ENCODE measurements around the gene CTNNBIP1. TPM values are rescaled to one million over a fixed set of nuclear protein-coding genes. Genes with fewer than 3 reads are reported as not detected.

CTNNBIP1 gene
- total and polyA plus RNA-seq, 2 donors (not counting 1 experiment from before 2014, with no cell fraction given): 6.9 to 8.7 TPM

DNA sequence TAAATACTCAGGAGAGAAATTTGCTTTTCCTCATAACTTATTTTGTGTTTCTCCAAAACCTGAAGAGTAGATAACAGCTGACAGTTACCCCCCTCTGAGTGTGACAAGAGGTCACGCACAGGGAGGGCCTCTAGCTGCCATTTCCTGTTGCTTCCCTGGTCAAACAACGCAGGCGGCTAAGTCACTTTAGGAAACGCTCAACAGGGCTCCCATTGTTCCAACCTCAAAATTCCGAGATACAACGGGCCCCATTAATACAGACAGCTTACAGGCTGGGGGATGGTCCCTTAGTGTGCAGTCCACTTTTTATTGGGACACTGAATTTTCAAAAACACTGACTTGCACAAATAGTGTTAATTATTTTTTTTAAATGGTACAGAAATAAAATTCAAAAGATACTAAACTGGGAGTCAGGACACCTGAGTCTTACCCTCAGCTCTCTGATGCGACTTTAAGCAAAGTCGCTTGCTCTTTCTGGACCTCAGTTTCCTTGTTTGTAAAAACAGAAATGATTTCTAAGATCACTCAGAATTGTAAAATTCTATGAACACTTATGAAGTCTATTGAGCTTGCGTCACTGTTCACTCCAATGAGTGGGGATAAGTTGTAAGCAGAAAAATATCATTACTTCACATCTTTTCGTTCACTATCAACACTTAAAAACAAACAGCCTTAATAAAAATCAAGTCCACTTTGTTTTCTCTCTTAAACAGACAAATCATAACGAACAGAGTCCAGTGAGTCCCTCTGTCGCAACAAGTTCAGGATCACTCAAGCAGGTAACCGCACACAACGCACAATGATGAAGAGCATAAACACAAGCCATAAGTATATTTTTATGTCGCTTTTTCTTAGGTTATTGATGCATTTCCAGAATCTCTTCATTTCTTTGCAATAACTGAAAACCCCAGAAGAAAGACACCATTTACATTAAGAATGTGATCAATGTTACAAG, 19.6 kb upstream of the CTNNBIP1 start:
- H3K36me3 ChIP-seq (replicated peaks in 1 of 2; ENCODE audit: control extremely low read depth in 1 of 2, control insufficient read depth in 1 of 2, extremely low read depth in 1 of 2, insufficient read depth in 2 of 2, low read length in 1 of 2): peaks cover 13 to 42% of the 10 kb centered on the region in 2 experiments
- intact Hi-C loops (cut with micrococcal nuclease): no loop called here
- no peaks in the 10 kb centered on the region for H3K27me3 ChIP-seq (replicated peaks in 1 of 4; ENCODE audit: control extremely low read depth in 1 of 4, control insufficient read depth in 3 of 4, insufficient read depth in 4 of 4, low read length in 3 of 4)
- 98% methylated on average over 7 of the region's 15 CpGs for WGBS (ENCODE audit: insufficient coverage)
- CTCF ChIA-PET: interaction anchor here (1.7 kb wide), 1 partner anchor 21 kb away, joined by 5 read pairs; no protein-coding TSS in a partner anchor
- no peak overlapping the region for H3K27ac Mint-ChIP-seq
- no peaks in the 10 kb centered on the region for H3K9me3 Mint-ChIP-seq (ENCODE audit: insufficient read depth)
- POLR2A ChIA-PET: interaction anchor here (0.5 kb wide), 1 partner anchor 8 kb away, joined by 3 read pairs; no protein-coding TSS in a partner anchor
- no peaks in the 10 kb centered on the region for H3K27me3 Mint-ChIP-seq
- no peak overlapping the region for H3K4me3 Mint-ChIP-seq
- no peak for TF ChIP-seq EZH2 (IDR thresholded peaks at IDR 0.05; ENCODE audit: borderline replicate concordance, insufficient read depth, low read depth, low read length, poor library complexity, severe bottlenecking)
- TF ChIP-seq, protein P1, sequence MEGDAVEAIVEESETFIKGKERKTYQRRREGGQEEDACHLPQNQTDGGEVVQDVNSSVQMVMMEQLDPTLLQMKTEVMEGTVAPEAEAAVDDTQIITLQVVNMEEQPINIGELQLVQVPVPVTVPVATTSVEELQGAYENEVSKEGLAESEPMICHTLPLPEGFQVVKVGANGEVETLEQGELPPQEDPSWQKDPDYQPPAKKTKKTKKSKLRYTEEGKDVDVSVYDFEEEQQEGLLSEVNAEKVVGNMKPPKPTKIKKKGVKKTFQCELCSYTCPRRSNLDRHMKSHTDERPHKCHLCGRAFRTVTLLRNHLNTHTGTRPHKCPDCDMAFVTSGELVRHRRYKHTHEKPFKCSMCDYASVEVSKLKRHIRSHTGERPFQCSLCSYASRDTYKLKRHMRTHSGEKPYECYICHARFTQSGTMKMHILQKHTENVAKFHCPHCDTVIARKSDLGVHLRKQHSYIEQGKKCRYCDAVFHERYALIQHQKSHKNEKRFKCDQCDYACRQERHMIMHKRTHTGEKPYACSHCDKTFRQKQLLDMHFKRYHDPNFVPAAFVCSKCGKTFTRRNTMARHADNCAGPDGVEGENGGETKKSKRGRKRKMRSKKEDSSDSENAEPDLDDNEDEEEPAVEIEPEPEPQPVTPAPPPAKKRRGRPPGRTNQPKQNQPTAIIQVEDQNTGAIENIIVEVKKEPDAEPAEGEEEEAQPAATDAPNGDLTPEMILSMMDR (IDR thresholded peaks at IDR 0.05): no peak
- H3K27ac ChIP-seq (ENCODE audit: low read length in 2 of 2): no peak overlapping the region
- H3K4me2 ChIP-seq (replicated peaks; ENCODE audit: low read depth, low read length, poor library complexity, severe bottlenecking): no peak overlapping the region
- no peaks in the 10 kb centered on the region for H4K20me1 ChIP-seq (ENCODE audit: control insufficient read depth, insufficient read depth, low read length, poor library complexity, severe bottlenecking)
- H3K4me1 Mint-ChIP-seq: peaks cover 6% of the 10 kb centered on the region
- H2AFZ ChIP-seq (ENCODE audit: insufficient read depth, low read depth, low read length, poor library complexity, severe bottlenecking): no peak overlapping the region
- H3K4me1 ChIP-seq (ENCODE audit: control insufficient read depth in 2 of 2, insufficient read depth in 2 of 2, low read length in 2 of 2): peaks cover 7 to 8% of the 10 kb centered on the region in 2 donors
- H3K4me3 ChIP-seq (ENCODE audit: control extremely low read depth in 1 of 5, extremely low read depth in 1 of 5, insufficient read depth in 1 of 5, low read depth in 2 of 5, low read length in 4 of 5): no peak overlapping the region
- no peaks in the 10 kb centered on the region for H3K9me3 ChIP-seq (ENCODE audit: control extremely low read depth in 1 of 3, control insufficient read depth in 2 of 3, insufficient read depth in 1 of 3, low read length in 2 of 3)
- peaks cover 3% of the 10 kb centered on the region for H3K79me2 ChIP-seq (ENCODE audit: control insufficient read depth, insufficient read depth, low read length)
- DNase-seq (no peak), ATAC-seq (ENCODE audit: low read depth) (no peak)
- H3K9ac ChIP-seq (ENCODE audit: low read length): no peak overlapping the region

DNA sequence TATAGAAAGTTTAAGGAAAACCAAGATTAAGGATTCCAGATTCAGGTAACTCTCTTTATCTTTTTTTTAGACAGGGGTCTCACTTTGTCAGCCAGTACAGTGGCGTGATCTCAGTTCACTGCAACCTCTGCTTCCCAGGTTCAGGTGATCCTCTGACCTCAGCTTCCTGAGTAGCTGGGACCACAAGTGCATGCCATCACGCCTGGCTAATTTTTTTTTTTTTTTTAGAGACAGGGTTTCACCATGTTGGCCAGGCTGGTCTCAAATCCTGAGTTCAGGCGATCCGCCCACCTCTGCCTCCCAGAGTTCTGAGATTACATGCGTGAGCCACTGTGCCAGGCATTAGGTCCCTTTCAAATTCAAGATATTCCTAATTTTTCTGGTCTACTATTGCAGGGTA, 17.2 kb upstream of the CTNNBIP1 start:
- intact Hi-C loops (cut with micrococcal nuclease): no loop called here
- CTCF ChIA-PET: interaction anchor here (0.5 kb wide), 1 partner anchor 793 kb away, joined by 3 read pairs; no protein-coding TSS in a partner anchor
- H3K27ac Mint-ChIP-seq: no peak overlapping the region

More for the DNA sequence above, 17.2 kb upstream of the CTNNBIP1 start:
- WGBS (ENCODE audit: insufficient coverage): 32% methylated on average over 2 of the region's 5 CpGs
- H3K9me3 ChIP-seq (ENCODE audit: control extremely low read depth in 1 of 3, control insufficient read depth in 2 of 3, insufficient read depth in 1 of 3, low read length in 2 of 3): no peaks in the 10 kb centered on the region
- H3K4me2 ChIP-seq (replicated peaks; ENCODE audit: low read depth, low read length, poor library complexity, severe bottlenecking): no peak overlapping the region
- POLR2A ChIA-PET: no interaction called here
- peaks cover 7 to 8% of the 10 kb centered on the region in 2 donors for H3K4me1 ChIP-seq (ENCODE audit: control insufficient read depth in 2 of 2, insufficient read depth in 2 of 2, low read length in 2 of 2)
- H3K9ac ChIP-seq (ENCODE audit: low read length): no peak overlapping the region
- no peaks in the 10 kb centered on the region for H3K9me3 Mint-ChIP-seq (ENCODE audit: insufficient read depth)
- H3K79me2 ChIP-seq (ENCODE audit: control insufficient read depth, insufficient read depth, low read length): peaks cover 3% of the 10 kb centered on the region
- ATAC-seq (ENCODE audit: low read depth) (no peak), DNase-seq (peak; percentile 25)
- TF ChIP-seq, protein P1 (IDR thresholded peaks at IDR 0.05): no peak
- no peak for TF ChIP-seq EZH2 (IDR thresholded peaks at IDR 0.05; ENCODE audit: borderline replicate concordance, insufficient read depth, low read depth, low read length, poor library complexity, severe bottlenecking)
- H3K4me1 Mint-ChIP-seq: peaks cover 6% of the 10 kb centered on the region
- H3K4me3 ChIP-seq (ENCODE audit: control extremely low read depth in 1 of 5, extremely low read depth in 1 of 5, insufficient read depth in 1 of 5, low read depth in 2 of 5, low read length in 4 of 5): no peak overlapping the region
- H3K27me3 Mint-ChIP-seq: no peaks in the 10 kb centered on the region
- no peak overlapping the region for H2AFZ ChIP-seq (ENCODE audit: insufficient read depth, low read depth, low read length, poor library complexity, severe bottlenecking)
- no peak overlapping the region for H3K4me3 Mint-ChIP-seq
- peaks cover 13 to 30% of the 10 kb centered on the region in 2 experiments for H3K36me3 ChIP-seq (replicated peaks in 1 of 2; ENCODE audit: control extremely low read depth in 1 of 2, control insufficient read depth in 1 of 2, extremely low read depth in 1 of 2, insufficient read depth in 2 of 2, low read length in 1 of 2)
- peak overlapping the region in 1 of 2 donors; percentile 4 for H3K27ac ChIP-seq (ENCODE audit: low read length in 2 of 2)
- no peaks in the 10 kb centered on the region for H4K20me1 ChIP-seq (ENCODE audit: control insufficient read depth, insufficient read depth, low read length, poor library complexity, severe bottlenecking)
- H3K27me3 ChIP-seq (replicated peaks in 1 of 4; ENCODE audit: control extremely low read depth in 1 of 4, control insufficient read depth in 3 of 4, insufficient read depth in 4 of 4, low read length in 3 of 4): no peaks in the 10 kb centered on the region
